ENCODE results near the gene ZCWPW1.
"Not testable (repeated sequence)": the region's sequence is repeated elsewhere in the genome, so short reads cannot be mapped to it uniquely, and the experiment has no call there.

The ZCWPW1 gene

GRCh38 chr7:100455206-100455605, 26.7 kb upstream of the ZCWPW1 start:
- no peak overlapping the region for H3K27ac ChIP-seq (ENCODE audit: low read length)
- H3K4me1 ChIP-seq (ENCODE audit: control insufficient read depth, insufficient read depth, low read length), result peaks cover 5% of the 10 kb centered on the region; the same call in 1 of the 2 replicates
- DNase-seq (ENCODE audit: low read depth, low spot score), result no peak
- no peak overlapping the region for H3K4me3 ChIP-seq (ENCODE audit: low read length)
- no peaks in the 10 kb centered on the region for H3K27me3 ChIP-seq (ENCODE audit: control insufficient read depth, insufficient read depth, low read length)
- no peaks in the 10 kb centered on the region for H3K9me3 ChIP-seq (ENCODE audit: control insufficient read depth, insufficient read depth, low read length)
- no peaks in the 10 kb centered on the region for H3K36me3 ChIP-seq (ENCODE audit: control insufficient read depth, insufficient read depth, low read length)
- no CpG with 5 or more reads among the region's 3 CpGs for WGBS (ENCODE audit: insufficient coverage, insufficient read length)

GRCh38 chr7:100453854-100454253, 25.4 kb upstream of the ZCWPW1 start:
- H3K9me3 ChIP-seq (ENCODE audit: control insufficient read depth, insufficient read depth, low read length); H3K36me3 ChIP-seq (ENCODE audit: control insufficient read depth, insufficient read depth, low read length); H3K27me3 ChIP-seq (ENCODE audit: control insufficient read depth, insufficient read depth, low read length); H3K4me1 ChIP-seq (ENCODE audit: control insufficient read depth, insufficient read depth, low read length); H3K27ac ChIP-seq (ENCODE audit: low read length); H3K4me3 ChIP-seq (ENCODE audit: low read length); DNase-seq (ENCODE audit: low read depth, low spot score): not testable (repeated sequence)
- no CpG with 5 or more reads among the region's 8 CpGs for WGBS (ENCODE audit: insufficient coverage, insufficient read length)

GRCh38 chr7:100452513-100452912, 24.0 kb upstream of the ZCWPW1 start:
- DNase-seq (ENCODE audit: low read depth, low spot score), result no peak
- Histone ChIP-seq H3K27me3 (ENCODE audit: control insufficient read depth, insufficient read depth, low read length) (no peaks in the 10 kb centered on the region), H3K4me3 (ENCODE audit: low read length) (no peak overlapping the region), H3K36me3 (ENCODE audit: control insufficient read depth, insufficient read depth, low read length) (no peaks in the 10 kb centered on the region), H3K27ac (ENCODE audit: low read length) (no peak overlapping the region), H3K9me3 (ENCODE audit: control insufficient read depth, insufficient read depth, low read length) (no peaks in the 10 kb centered on the region), H3K4me1 (ENCODE audit: control insufficient read depth, insufficient read depth, low read length) (peaks cover 5% of the 10 kb centered on the region; the same call in 1 of the 2 replicates)
- no CpG with 5 or more reads among the region's 3 CpGs for WGBS (ENCODE audit: insufficient coverage, insufficient read length)

- Histone ChIP-seq H3K4me3 (ENCODE audit: low read length) (no peak overlapping the region), H3K9me3 (ENCODE audit: control insufficient read depth, insufficient read depth, low read length) (no peaks in the 10 kb centered on the region), H3K27me3 (ENCODE audit: control insufficient read depth, insufficient read depth, low read length) (no peaks in the 10 kb centered on the region), H3K4me1 (ENCODE audit: control insufficient read depth, insufficient read depth, low read length) (no peaks in the 10 kb centered on the region), H3K27ac (ENCODE audit: low read length) (no peak overlapping the region), H3K36me3 (ENCODE audit: control insufficient read depth, insufficient read depth, low read length) (no peaks in the 10 kb centered on the region)
- WGBS (ENCODE audit: insufficient coverage, insufficient read length), result no CpG with 5 or more reads among the region's 13 CpGs
- no peak for DNase-seq (ENCODE audit: low read depth, low spot score)
Observed at GRCh38 chr7:100449190-100449795, 20.8 kb upstream of the ZCWPW1 start.

GRCh38 chr7:100447363-100447762, 18.9 kb upstream of the ZCWPW1 start:
- no CpG with 5 or more reads among the region's 8 CpGs for WGBS (ENCODE audit: insufficient coverage, insufficient read length)
- not testable (repeated sequence) for H3K27ac ChIP-seq (ENCODE audit: low read length); H3K4me1 ChIP-seq (ENCODE audit: control insufficient read depth, insufficient read depth, low read length); H3K9me3 ChIP-seq (ENCODE audit: control insufficient read depth, insufficient read depth, low read length); H3K4me3 ChIP-seq (ENCODE audit: low read length); DNase-seq (ENCODE audit: low read depth, low spot score); H3K27me3 ChIP-seq (ENCODE audit: control insufficient read depth, insufficient read depth, low read length); H3K36me3 ChIP-seq (ENCODE audit: control insufficient read depth, insufficient read depth, low read length)

- H3K36me3 ChIP-seq (ENCODE audit: control insufficient read depth, insufficient read depth, low read length), result no peaks in the 10 kb centered on the region
- H3K4me1 ChIP-seq (ENCODE audit: control insufficient read depth, insufficient read depth, low read length), result no peaks in the 10 kb centered on the region
- DNase-seq (ENCODE audit: low read depth, low spot score), result no peak
- H3K9me3 ChIP-seq (ENCODE audit: control insufficient read depth, insufficient read depth, low read length), result no peaks in the 10 kb centered on the region
- H3K27me3 ChIP-seq (ENCODE audit: control insufficient read depth, insufficient read depth, low read length), result no peaks in the 10 kb centered on the region
- H3K27ac ChIP-seq (ENCODE audit: low read length), result no peak overlapping the region
- H3K4me3 ChIP-seq (ENCODE audit: low read length), result no peak overlapping the region
- no CpG with 5 or more reads among the region's 2 CpGs for WGBS (ENCODE audit: insufficient coverage, insufficient read length)
Observed at GRCh38 chr7:100446040-100446439, 17.5 kb upstream of the ZCWPW1 start.

GRCh38 chr7:100444311-100445278, 16.1 kb upstream of the ZCWPW1 start:
- Histone ChIP-seq H3K9me3 (ENCODE audit: control insufficient read depth, insufficient read depth, low read length) (no peaks in the 10 kb centered on the region), H3K27me3 (ENCODE audit: control insufficient read depth, insufficient read depth, low read length) (no peaks in the 10 kb centered on the region), H3K4me3 (ENCODE audit: low read length) (no peak overlapping the region), H3K36me3 (ENCODE audit: control insufficient read depth, insufficient read depth, low read length) (no peaks in the 10 kb centered on the region), H3K27ac (ENCODE audit: low read length) (no peak overlapping the region), H3K4me1 (ENCODE audit: control insufficient read depth, insufficient read depth, low read length) (no peaks in the 10 kb centered on the region)
- no CpG with 5 or more reads among the region's 14 CpGs for WGBS (ENCODE audit: insufficient coverage, insufficient read length)
- DNase-seq (ENCODE audit: low read depth, low spot score), result no peak

GRCh38 chr7:100443096-100443840, 14.8 kb upstream of the ZCWPW1 start:
- Histone ChIP-seq H3K27me3 (ENCODE audit: control insufficient read depth, insufficient read depth, low read length) (no peaks in the 10 kb centered on the region), H3K4me3 (ENCODE audit: low read length) (no peak overlapping the region), H3K4me1 (ENCODE audit: control insufficient read depth, insufficient read depth, low read length) (no peaks in the 10 kb centered on the region), H3K27ac (ENCODE audit: low read length) (no peak overlapping the region), H3K9me3 (ENCODE audit: control insufficient read depth, insufficient read depth, low read length) (no peaks in the 10 kb centered on the region), H3K36me3 (ENCODE audit: control insufficient read depth, insufficient read depth, low read length) (no peaks in the 10 kb centered on the region)
- no peak for DNase-seq (ENCODE audit: low read depth, low spot score)
- WGBS (ENCODE audit: insufficient coverage, insufficient read length), result no CpG with 5 or more reads among the region's 9 CpGs

GRCh38 chr7:100441641-100442535, 13.4 kb upstream of the ZCWPW1 start:
- no CpG with 5 or more reads among the region's 11 CpGs for WGBS (ENCODE audit: insufficient coverage, insufficient read length)
- Histone ChIP-seq H3K27me3 (ENCODE audit: control insufficient read depth, insufficient read depth, low read length) (no peaks in the 10 kb centered on the region), H3K27ac (ENCODE audit: low read length) (no peak overlapping the region), H3K36me3 (ENCODE audit: control insufficient read depth, insufficient read depth, low read length) (no peaks in the 10 kb centered on the region), H3K9me3 (ENCODE audit: control insufficient read depth, insufficient read depth, low read length) (no peaks in the 10 kb centered on the region), H3K4me1 (ENCODE audit: control insufficient read depth, insufficient read depth, low read length) (no peaks in the 10 kb centered on the region), H3K4me3 (ENCODE audit: low read length) (no peak overlapping the region)
- no peak for DNase-seq (ENCODE audit: low read depth, low spot score)

GRCh38 chr7:100439244-100439643, 10.7 kb upstream of the ZCWPW1 start:
- no CpG with 5 or more reads among the region's 7 CpGs for WGBS (ENCODE audit: insufficient coverage, insufficient read length)
- not testable (repeated sequence) for H3K27me3 ChIP-seq (ENCODE audit: control insufficient read depth, insufficient read depth, low read length); H3K36me3 ChIP-seq (ENCODE audit: control insufficient read depth, insufficient read depth, low read length); H3K27ac ChIP-seq (ENCODE audit: low read length); H3K9me3 ChIP-seq (ENCODE audit: control insufficient read depth, insufficient read depth, low read length); DNase-seq (ENCODE audit: low read depth, low spot score); H3K4me3 ChIP-seq (ENCODE audit: low read length); H3K4me1 ChIP-seq (ENCODE audit: control insufficient read depth, insufficient read depth, low read length)
